HFFc6 (cell line): ENCODE data around the gene KRTAP3-3. TPM values are rescaled to one million over a fixed set of nuclear protein-coding genes. Genes with fewer than 3 reads are reported as not detected.
A peak's percentile ranks its signal among the peaks of the same experiment; 100 is the strongest.

ENCODE experiments used
- DNase-seq: peaks from one replicate; pipeline ENCODE4 v3.0.0-alpha.2; 2018
- H3K27ac Mint-ChIP-seq: 2 replicates; pipeline ENCODE4 v1.8.0; 2020; ENCODE audit warnings: mild to moderate bottlenecking, mixed read lengths
- H3K27me3 Mint-ChIP-seq: 2 replicates; pipeline ENCODE4 v1.8.0; 2021; ENCODE audit warnings: mild to moderate bottlenecking, moderate library complexity, mixed read lengths; ENCODE audit not compliant: insufficient read depth
- H3K36me3 Mint-ChIP-seq: 2 replicates; pipeline ENCODE4 v1.8.0; 2021; ENCODE audit warnings: low read depth, mixed read lengths
- H3K4me1 Mint-ChIP-seq: 2 replicates; pipeline ENCODE4 v1.8.0; 2020; ENCODE audit warnings: low read depth, mixed read lengths
- H3K4me3 Mint-ChIP-seq: 2 replicates; pipeline ENCODE4 v1.8.0; 2020; ENCODE audit warnings: mild to moderate bottlenecking, moderate library complexity, mixed read lengths
- H3K9me3 Mint-ChIP-seq: 2 replicates; pipeline ENCODE4 v1.8.0; 2020; ENCODE audit warnings: mild to moderate bottlenecking, mixed read lengths
- CTCF ChIP-seq: fragments of 200-600 bp; sonication (generic); IDR thresholded peaks from 2 replicates; pipeline ENCODE4 v1.5.0; 2021; ENCODE audit warnings: antibody characterized with exemption, mild to moderate bottlenecking
- total RNA-seq, 6 experiments: library from RNA; stranded (reverse); fragmentation: NEBNext Ultra II Directional; extraction: Animal tissue kit (Norgen Biotek cat#: 25700); gene quantifications; 2 replicates in 1 of 6; 3 replicates in 5 of 6; pipeline ENCODE4 v1.2.3, GENCODE V29; 2021

KRTAP3-3 gene
- total RNA-seq, 6 experiments from 2014 or later: not detected

GRCh38 chr17:41026715-41027471 is 32.9 kb upstream of the KRTAP3-3 start, which contains the start of gene KRTAP1-5:
TSS of gene KRTAP1-5 (minus strand) at chr17:41027208. CDS start at chr17:41027155, 53 bp downstream.
- TF ChIP-seq CTCF: no peak
- no peaks in the 10 kb centered on the region for H3K27me3 Mint-ChIP-seq
- H3K36me3 Mint-ChIP-seq: peaks cover 7% of the 10 kb centered on the region; the same call in 1 of the 2 replicates
- H3K27ac Mint-ChIP-seq: peak within 1 kb of the TSS; percentile 53
- H3K9me3 Mint-ChIP-seq: no peaks in the 10 kb centered on the region
- no peak within 1 kb of the TSS for H3K4me3 Mint-ChIP-seq
- DNase-seq: peak; percentile 74
- peaks cover 37% of the 10 kb centered on the region for H3K4me1 Mint-ChIP-seq

GRCh38 chr17:41024697-41025096 is 30.7 kb upstream of the KRTAP3-3 start:
- TF ChIP-seq CTCF: no peak
- Mint-ChIP-seq H3K36me3 (peaks cover 7% of the 10 kb centered on the region; the same call in 1 of the 2 replicates), H3K9me3 (no peaks in the 10 kb centered on the region; the same call in 1 of the 2 replicates), H3K4me1 (peaks cover 45% of the 10 kb centered on the region), H3K27ac (no peak overlapping the region), H3K4me3 (no peak overlapping the region), H3K27me3 (no peaks in the 10 kb centered on the region)
- DNase-seq: no peak

GRCh38 chr17:41020336-41020735 is 26.4 kb upstream of the KRTAP3-3 start:
- H3K4me3 Mint-ChIP-seq: no peak overlapping the region
- H3K9me3 Mint-ChIP-seq: no peaks in the 10 kb centered on the region; the same call in 1 of the 2 replicates
- no peak for TF ChIP-seq CTCF

GRCh38 chr17:41019415-41019814 is 25.5 kb upstream of the KRTAP3-3 start:
- Mint-ChIP-seq H3K9me3 (no peaks in the 10 kb centered on the region; the same call in 1 of the 2 replicates), H3K36me3 (peaks cover 7% of the 10 kb centered on the region; the same call in 1 of the 2 replicates), H3K4me3 (no peak overlapping the region), H3K4me1 (peaks cover 24% of the 10 kb centered on the region), H3K27ac (no peak overlapping the region), H3K27me3 (no peaks in the 10 kb centered on the region)
- TF ChIP-seq CTCF: no peak
- DNase-seq: no peak

More at GRCh38 chr17:41020336-41020735, 26.4 kb upstream of the KRTAP3-3 start:
- no peak for DNase-seq
- Mint-ChIP-seq H3K4me1 (peaks cover 33% of the 10 kb centered on the region), H3K36me3 (peaks cover 7% of the 10 kb centered on the region; the same call in 1 of the 2 replicates), H3K27me3 (no peaks in the 10 kb centered on the region), H3K27ac (no peak overlapping the region)

GRCh38 chr17:41018541-41018940 is 24.6 kb upstream of the KRTAP3-3 start:
- Mint-ChIP-seq H3K36me3 (peaks cover 7% of the 10 kb centered on the region; the same call in 1 of the 2 replicates), H3K9me3 (no peaks in the 10 kb centered on the region; the same call in 1 of the 2 replicates), H3K4me1 (peaks cover 24% of the 10 kb centered on the region), H3K4me3 (no peak overlapping the region), H3K27me3 (no peaks in the 10 kb centered on the region), H3K27ac (no peak overlapping the region)
- no peak for DNase-seq
- no peak for TF ChIP-seq CTCF
